AG04449 (cell line): ENCODE measurements around the gene IRS2.

Experiments
- CTCF ChIA-PET: fragments of 350-600 bp; formaldehyde crosslinking; extraction: SDS; loops from one replicate; lab custom pipeline; 2021; ENCODE audit warnings: antibody characterized with exemption; lab: Yijun Ruan, JAX
- POLR2A ChIA-PET: fragments of 400-600, 350-600 bp; formaldehyde crosslinking; extraction: SDS; loops from one replicate; lab custom pipeline; 2020; ENCODE audit warnings: antibody characterized with exemption, inconsistent platforms; lab: Yijun Ruan, JAX
- DNase-seq: peaks from one replicate; pipeline ENCODE4 v3.0.0-alpha.2; 2010; ENCODE audit warnings: low read depth, low spot score
- H3K4me3 ChIP-seq: 2 replicates; pipeline ENCODE4 v1.5.1; 2011; ENCODE audit warnings: low read depth, mild to moderate bottlenecking, control low read depth, low read length
- TF ChIP-seq, protein P1 (sequence below): IDR thresholded peaks from one replicate; pipeline ENCODE4 v1.5.1; 2011; ENCODE audit warnings: mild to moderate bottlenecking, moderate library complexity, low read length, control low read depth, inconsistent platforms; ENCODE audit not compliant: insufficient read depth; ENCODE audit errors: missing control alignments

Gene IRS2

DNA sequence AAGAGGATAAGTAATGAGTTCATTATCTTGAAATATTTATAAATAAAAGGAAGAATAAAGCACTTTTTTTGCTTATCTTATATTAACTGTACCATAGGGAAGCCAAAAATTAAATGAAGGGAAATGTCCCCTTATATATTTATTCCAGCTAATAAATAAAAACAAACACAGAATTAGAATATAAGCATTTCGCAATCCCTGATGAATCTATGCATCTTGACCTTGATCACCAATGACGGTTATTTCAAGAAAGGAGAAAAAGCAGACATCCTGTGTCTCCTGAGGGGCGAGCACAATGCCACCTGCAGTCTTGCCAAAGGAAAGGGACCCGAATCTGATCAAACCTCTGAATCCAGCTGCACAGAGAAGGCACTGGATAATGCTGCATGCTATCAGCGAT lies 29.3 kb upstream of the IRS2 start:
- TF ChIP-seq, protein P1, sequence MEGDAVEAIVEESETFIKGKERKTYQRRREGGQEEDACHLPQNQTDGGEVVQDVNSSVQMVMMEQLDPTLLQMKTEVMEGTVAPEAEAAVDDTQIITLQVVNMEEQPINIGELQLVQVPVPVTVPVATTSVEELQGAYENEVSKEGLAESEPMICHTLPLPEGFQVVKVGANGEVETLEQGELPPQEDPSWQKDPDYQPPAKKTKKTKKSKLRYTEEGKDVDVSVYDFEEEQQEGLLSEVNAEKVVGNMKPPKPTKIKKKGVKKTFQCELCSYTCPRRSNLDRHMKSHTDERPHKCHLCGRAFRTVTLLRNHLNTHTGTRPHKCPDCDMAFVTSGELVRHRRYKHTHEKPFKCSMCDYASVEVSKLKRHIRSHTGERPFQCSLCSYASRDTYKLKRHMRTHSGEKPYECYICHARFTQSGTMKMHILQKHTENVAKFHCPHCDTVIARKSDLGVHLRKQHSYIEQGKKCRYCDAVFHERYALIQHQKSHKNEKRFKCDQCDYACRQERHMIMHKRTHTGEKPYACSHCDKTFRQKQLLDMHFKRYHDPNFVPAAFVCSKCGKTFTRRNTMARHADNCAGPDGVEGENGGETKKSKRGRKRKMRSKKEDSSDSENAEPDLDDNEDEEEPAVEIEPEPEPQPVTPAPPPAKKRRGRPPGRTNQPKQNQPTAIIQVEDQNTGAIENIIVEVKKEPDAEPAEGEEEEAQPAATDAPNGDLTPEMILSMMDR = no peak
- POLR2A ChIA-PET = no interaction called here
- no peak overlapping the region for H3K4me3 ChIP-seq
- CTCF ChIA-PET = no interaction called here
- DNase-seq = no peak

DNA sequence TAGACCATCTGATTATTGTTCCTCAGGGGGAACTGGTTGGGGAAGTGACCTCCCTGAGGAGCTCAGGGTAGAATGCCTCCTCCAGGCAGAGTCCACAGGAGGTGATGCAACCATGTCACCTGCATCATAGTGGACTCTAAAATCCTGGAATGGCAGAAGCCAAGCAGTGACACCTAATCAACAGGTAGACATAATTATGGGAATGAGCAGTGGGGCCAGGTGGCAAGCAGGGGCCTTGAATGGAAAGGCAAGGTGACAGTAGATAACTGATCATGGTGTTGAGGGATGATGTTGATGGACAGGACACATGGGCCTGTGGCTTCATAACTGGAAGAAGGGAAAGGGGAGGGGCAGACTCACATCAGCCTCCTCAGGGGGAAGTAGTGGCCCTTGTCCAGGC lies 27.3 kb upstream of the IRS2 start:
- no peak overlapping the region for H3K4me3 ChIP-seq
- no peak for DNase-seq
- POLR2A ChIA-PET = no interaction called here
- CTCF ChIA-PET = interaction anchor here (1.5 kb wide), 1 partner anchor 23 kb away, joined by 3 read pairs; no protein-coding TSS in a partner anchor
- TF ChIP-seq, protein P1 = no peak

DNA sequence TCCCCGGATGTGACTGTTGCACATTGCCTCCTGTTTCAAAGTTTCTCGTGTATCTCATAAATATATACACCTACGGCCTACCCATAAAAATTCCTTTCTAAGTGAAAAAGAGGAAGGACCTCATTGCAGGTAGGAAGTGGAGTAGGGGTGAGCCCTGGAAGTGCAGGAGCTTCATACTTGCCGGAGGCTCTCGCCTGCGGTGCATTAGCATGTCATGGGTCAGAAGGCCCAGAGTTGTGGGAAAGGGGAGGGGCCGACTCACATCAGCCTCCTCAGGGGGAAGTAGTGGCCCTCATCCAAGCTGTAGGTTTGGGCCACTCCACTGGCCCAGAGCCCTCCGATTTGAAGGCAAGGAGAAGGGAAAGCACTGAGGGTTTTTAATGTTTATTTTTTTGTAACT lies 26.0 kb upstream of the IRS2 start:
- TF ChIP-seq, protein P1 = no peak
- ChIA-PET CTCF (no interaction called here), POLR2A (no interaction called here)
- no peak for DNase-seq
- no peak overlapping the region for H3K4me3 ChIP-seq

DNA sequence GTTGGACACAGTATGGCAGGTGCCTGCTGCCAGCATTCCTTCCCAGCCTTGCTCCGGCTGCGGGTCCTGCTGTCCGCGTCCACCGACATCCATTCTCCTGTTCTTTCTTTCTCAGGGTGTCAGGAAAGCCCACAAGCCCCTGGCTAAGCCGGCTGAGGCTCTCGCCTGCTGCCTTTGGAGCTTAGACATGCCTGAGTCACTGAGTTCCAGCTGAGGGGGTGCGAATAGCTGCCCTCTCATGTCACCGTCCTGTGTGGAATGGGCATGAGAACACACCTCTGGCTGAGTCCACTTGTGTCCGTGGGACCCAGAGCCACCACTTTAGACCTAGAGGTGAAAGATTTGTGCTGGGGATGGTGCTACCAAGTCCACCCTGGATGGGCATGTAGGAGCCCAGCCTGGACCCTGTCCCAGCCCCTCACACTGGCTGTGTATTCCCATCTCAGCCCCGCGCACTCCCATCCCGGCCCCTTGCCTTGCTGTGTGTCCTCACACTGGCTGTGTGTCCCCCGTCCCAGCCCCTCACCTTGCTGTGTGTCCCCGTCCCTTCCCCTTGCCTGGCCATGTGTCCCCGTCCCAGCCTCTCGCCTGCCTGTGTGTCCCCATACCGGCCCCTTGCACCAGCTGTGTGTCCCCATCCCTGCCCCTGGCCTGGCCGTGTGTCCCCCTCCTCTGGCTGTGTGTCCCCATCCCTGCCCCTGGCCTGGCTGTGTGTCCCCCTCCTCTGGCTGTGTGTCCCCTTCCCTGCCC lies 24.6 kb upstream of the IRS2 start:
- no peak for DNase-seq
- no peak overlapping the region for H3K4me3 ChIP-seq
- ChIA-PET POLR2A (interaction anchor here (0.6 kb wide), 1 partner anchor 1284 kb away, joined by 3 read pairs; no protein-coding TSS in a partner anchor), CTCF (no interaction called here)
- TF ChIP-seq, protein P1 = no peak

DNA sequence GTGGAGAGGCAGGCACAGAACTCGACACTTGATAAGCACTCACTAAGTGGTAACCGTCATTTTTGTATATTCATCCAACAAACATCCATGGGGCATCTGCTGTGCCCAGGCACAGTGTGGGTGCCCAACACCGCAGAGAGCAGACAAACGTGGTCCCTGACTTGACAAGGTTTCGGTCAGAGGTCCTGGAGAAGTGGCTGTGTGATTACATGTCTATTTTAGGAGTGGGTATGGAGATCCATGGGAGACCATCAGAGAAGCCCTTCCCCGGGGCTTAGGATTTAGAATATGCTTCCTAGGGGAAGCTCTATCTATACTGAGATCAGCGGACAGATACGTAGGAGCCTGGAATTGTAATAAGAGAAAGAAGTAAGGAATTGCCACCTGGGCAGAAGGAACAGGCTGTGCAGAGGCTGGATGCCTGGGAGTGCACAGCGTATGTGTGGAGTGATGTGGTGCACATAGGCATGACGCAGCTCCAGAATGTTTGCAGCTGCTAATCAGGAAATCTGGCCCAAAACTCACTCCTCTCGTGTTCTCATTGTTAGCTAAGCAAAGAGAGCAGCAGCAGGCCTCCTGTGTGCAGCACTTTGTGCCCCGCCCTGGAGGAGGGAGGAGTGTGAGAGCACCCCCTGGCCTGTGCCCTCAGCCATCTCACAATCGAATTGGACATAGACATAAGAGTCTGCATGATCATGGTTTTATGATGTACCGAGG lies 23.0 kb upstream of the IRS2 start:
- H3K4me3 ChIP-seq = no peak overlapping the region
- CTCF ChIA-PET = no interaction called here
- POLR2A ChIA-PET = no interaction called here
- no peak for DNase-seq
- TF ChIP-seq, protein P1 = no peak

DNA sequence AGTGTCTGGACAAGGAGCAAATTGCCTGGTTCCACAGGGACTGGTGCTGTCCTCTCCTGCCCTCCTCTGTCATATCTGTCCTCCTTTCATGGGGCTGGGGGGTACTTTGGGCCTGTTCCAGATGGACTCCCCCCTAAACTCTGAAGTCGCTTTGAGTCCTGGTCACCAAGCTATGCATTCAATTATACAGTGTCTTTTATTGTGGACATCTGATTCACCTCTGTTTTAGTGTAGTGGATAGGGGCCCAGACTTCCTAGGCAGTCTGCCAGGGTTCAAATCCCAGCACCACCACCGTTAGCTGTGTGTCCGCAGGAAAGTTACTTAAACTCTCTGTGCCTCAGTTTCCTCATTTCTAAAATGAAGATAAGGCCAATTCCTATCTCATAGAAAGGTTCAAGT lies 21.0 kb upstream of the IRS2 start:
- DNase-seq = no peak
- POLR2A ChIA-PET = no interaction called here
- H3K4me3 ChIP-seq = no peak overlapping the region
- CTCF ChIA-PET = interaction anchor here (1.0 to 1.8 kb wide), 3 partner anchors 14 to 841 kb away, joined by 3 to 4 read pairs (median 4); no protein-coding TSS in a partner anchor
- TF ChIP-seq, protein P1 = no peak
